ENCODE measurements around the gene XRCC3.

XRCC3 gene

GRCh38 chr14:103690332-103690731 is 24.9 kb downstream of the XRCC3 start:
- no peak for DNase-seq

- DNase-seq, result no peak
Measured at GRCh38 chr14:103688906-103689902, 26.0 kb downstream of the XRCC3 start.

GRCh38 chr14:103688441-103688840 is 26.8 kb downstream of the XRCC3 start:
- DNase-seq, result no peak

- DNase-seq, result no peak
Measured at GRCh38 chr14:103687712-103688111, 27.5 kb downstream of the XRCC3 start.

GRCh38 chr14:103686831-103687485 is 28.3 kb downstream of the XRCC3 start:
- DNase-seq, result no peak

- DNase-seq, result no peak
Measured at GRCh38 chr14:103685276-103686211, 29.7 kb downstream of the XRCC3 start.

GRCh38 chr14:103684871-103685270 is 30.4 kb downstream of the XRCC3 start:
- no peak for DNase-seq

- DNase-seq, result no peak
Measured at GRCh38 chr14:103684471-103684870, 30.8 kb downstream of the XRCC3 start.

GRCh38 chr14:103683139-103683538 is 32.1 kb downstream of the XRCC3 start:
- DNase-seq, result no peak

GRCh38 chr14:103680491-103681231 is 34.6 kb downstream of the XRCC3 start:
- no peak for DNase-seq

GRCh38 chr14:103679351-103679750 is 35.9 kb downstream of the XRCC3 start:
- no peak for DNase-seq

- DNase-seq, result no peak
Measured at GRCh38 chr14:103676881-103677675, 38.2 kb downstream of the XRCC3 start.

GRCh38 chr14:103675957-103676356 is 39.3 kb downstream of the XRCC3 start:
- no peak for DNase-seq

- no peak for DNase-seq
Measured at GRCh38 chr14:103671911-103672310, 43.3 kb downstream of the XRCC3 start.

- DNase-seq, result no peak
Measured at GRCh38 chr14:103669370-103669769, 45.9 kb downstream of the XRCC3 start.

GRCh38 chr14:103668117-103668516 is 47.1 kb downstream of the XRCC3 start:
- DNase-seq, result no peak

GRCh38 chr14:103667671-103668070 is 47.6 kb downstream of the XRCC3 start:
- no peak for DNase-seq

GRCh38 chr14:103663506-103663905 is 51.7 kb downstream of the XRCC3 start:
- DNase-seq, result no peak

GRCh38 chr14:103662591-103662990 is 52.7 kb downstream of the XRCC3 start:
- DNase-seq, result no peak

GRCh38 chr14:103662029-103662428 is 53.2 kb downstream of the XRCC3 start:
- no peak for DNase-seq

GRCh38 chr14:103659631-103660030 is 55.6 kb downstream of the XRCC3 start:
- DNase-seq, result no peak
